ENCODE results near the gene NOD1.

NOD1 gene

DNA sequence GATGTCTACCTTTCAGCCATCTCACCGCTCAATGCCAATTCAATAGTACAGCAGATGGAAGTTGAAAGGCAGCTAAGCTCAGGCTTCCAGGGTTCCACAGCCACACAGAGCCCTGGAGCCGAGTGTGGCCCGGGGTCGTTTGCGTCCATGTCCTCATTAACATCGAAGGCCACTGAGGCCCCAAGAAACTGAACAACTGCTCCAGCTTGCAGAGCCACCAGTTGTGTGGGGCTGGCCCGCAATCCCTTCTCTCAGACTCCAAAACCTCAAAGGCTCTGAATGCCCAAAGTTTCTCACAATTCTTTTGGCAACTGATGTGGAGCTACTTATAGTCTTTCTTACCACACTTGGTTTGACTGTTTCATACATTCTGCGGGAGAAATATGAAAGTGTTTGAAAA, 31.1 kb downstream of the NOD1 start:
- Histone ChIP-seq H3K36me3 (ENCODE audit: control insufficient read depth in 2 of 2, insufficient read depth in 1 of 2, low read length in 2 of 2) (peaks cover 0 to 12% of the 10 kb centered on the region in 2 experiments; a peak in 1 of 3 replicates), H3K4me3 (ENCODE audit: low read depth, low read length) (no peak overlapping the region), H3K4me1 (ENCODE audit: control insufficient read depth, insufficient read depth, low read length) (no peaks in the 10 kb centered on the region), H3K27ac (ENCODE audit: extremely low read depth, low read depth, low read length) (no peak overlapping the region), H3K9me3 (ENCODE audit: control insufficient read depth, insufficient read depth, low read depth, low read length) (no peaks in the 10 kb centered on the region)
- ChIA-PET POLR2A (no interaction called here), CTCF (no interaction called here)
- TF ChIP-seq AEBP2 (tag by site-specific recombination; IDR thresholded peaks at IDR 0.05; ENCODE audit: borderline replicate concordance) (no peak), ZSCAN18 (tag by site-specific recombination; IDR thresholded peaks at IDR 0.05) (no peak), ZNF133 (tag by site-specific recombination; IDR thresholded peaks at IDR 0.05) (no peak), ZBTB17 (tag by site-specific recombination; IDR thresholded peaks at IDR 0.05) (no peak), KLF10 (tag by site-specific recombination; IDR thresholded peaks at IDR 0.05) (no peak), SP3 (tag by site-specific recombination; IDR thresholded peaks at IDR 0.05) (no peak), REPIN1 (tag by site-specific recombination; IDR thresholded peaks at IDR 0.05; ENCODE audit: low read depth) (no peak), ZNF211 (tag by site-specific recombination; IDR thresholded peaks at IDR 0.05; ENCODE audit: low read depth) (no peak), ZNF610 (tag by site-specific recombination; IDR thresholded peaks at IDR 0.05; ENCODE audit: borderline replicate concordance) (no peak)
- TF ChIP-seq, protein P1, sequence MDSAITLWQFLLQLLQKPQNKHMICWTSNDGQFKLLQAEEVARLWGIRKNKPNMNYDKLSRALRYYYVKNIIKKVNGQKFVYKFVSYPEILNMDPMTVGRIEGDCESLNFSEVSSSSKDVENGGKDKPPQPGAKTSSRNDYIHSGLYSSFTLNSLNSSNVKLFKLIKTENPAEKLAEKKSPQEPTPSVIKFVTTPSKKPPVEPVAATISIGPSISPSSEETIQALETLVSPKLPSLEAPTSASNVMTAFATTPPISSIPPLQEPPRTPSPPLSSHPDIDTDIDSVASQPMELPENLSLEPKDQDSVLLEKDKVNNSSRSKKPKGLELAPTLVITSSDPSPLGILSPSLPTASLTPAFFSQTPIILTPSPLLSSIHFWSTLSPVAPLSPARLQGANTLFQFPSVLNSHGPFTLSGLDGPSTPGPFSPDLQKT (IDR thresholded peaks at IDR 0.05; ENCODE audit: borderline replicate concordance, low read depth, low read length): no peak

DNA sequence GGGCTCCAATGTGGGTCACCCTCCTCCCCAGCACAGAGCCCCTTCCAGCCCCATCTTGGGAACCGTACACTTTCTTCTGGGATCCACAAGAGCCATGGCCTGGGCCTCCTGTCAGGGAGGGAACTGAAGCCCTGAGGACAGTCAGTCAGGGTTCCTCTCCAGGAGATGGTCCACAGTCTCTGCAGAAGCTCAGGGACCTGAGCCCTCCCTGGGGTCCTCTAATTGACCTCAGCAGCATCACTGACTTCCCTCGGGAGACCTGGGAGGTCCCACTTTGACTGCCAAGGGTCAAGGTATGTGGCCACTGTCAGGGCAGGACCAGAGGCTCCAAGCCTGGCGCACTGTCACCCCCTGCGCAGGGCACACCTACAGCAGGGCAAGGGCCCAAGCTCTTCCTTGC, 32.3 kb downstream of the NOD1 start:
- ChIA-PET POLR2A (no interaction called here), CTCF (no interaction called here)
- TF ChIP-seq ZBTB49 (tag by site-specific recombination; IDR thresholded peaks at IDR 0.05; ENCODE audit: low read depth): no peak
- TF ChIP-seq ZSCAN18 (tag by site-specific recombination; IDR thresholded peaks at IDR 0.05): no peak
- TF ChIP-seq OSR2 (tag by site-specific recombination; IDR thresholded peaks at IDR 0.05): no peak
- no peak for TF ChIP-seq ZNF335 (tag by site-specific recombination; conservative IDR thresholded peaks at IDR 0.05)
- TF ChIP-seq KLF16 (tag by site-specific recombination; IDR thresholded peaks at IDR 0.05): no peak
- no peak for TF ChIP-seq WT1 (tag by site-specific recombination; IDR thresholded peaks at IDR 0.05)
- TF ChIP-seq ZSCAN16 (tag by site-specific recombination; IDR thresholded peaks at IDR 0.05): no peak
- TF ChIP-seq ZNF214 (tag by site-specific recombination; IDR thresholded peaks at IDR 0.05; ENCODE audit: borderline replicate concordance): no peak
- TF ChIP-seq ZNF16 (tag by site-specific recombination; IDR thresholded peaks at IDR 0.05; ENCODE audit: low read depth): no peak
- TF ChIP-seq, protein P1 (IDR thresholded peaks at IDR 0.05; ENCODE audit: borderline replicate concordance, low read depth, low read length): no peak
- no peak overlapping the region for H3K4me3 ChIP-seq (ENCODE audit: low read depth, low read length)
- no peaks in the 10 kb centered on the region for H3K4me1 ChIP-seq (ENCODE audit: control insufficient read depth, insufficient read depth, low read length)
- peaks cover 0 to 10% of the 10 kb centered on the region in 2 experiments; a peak in 1 of 3 replicates for H3K36me3 ChIP-seq (ENCODE audit: control insufficient read depth in 2 of 2, insufficient read depth in 1 of 2, low read length in 2 of 2)
- no peaks in the 10 kb centered on the region for H3K9me3 ChIP-seq (ENCODE audit: control insufficient read depth, insufficient read depth, low read depth, low read length)
- H3K27ac ChIP-seq (ENCODE audit: extremely low read depth, low read depth, low read length): no peak overlapping the region

Data from HEK293 (cell line).